GM18868 (cell line): ENCODE results near the gene MACROD2.
A peak's percentile ranks its signal among the peaks of the same experiment; 100 is the strongest.

Source experiments
- ATAC-seq: cut with Tn5 transposase; IDR thresholded peaks from one replicate; pipeline ENCODE4 v1.9.1; 2021; ENCODE audit warnings: mild to moderate bottlenecking, moderate library complexity; ENCODE audit not compliant: unreplicated experiment

The MACROD2 gene

GRCh38 chr20:14333721-14334120 lies 338.4 kb downstream of the MACROD2 start:
- no peak for ATAC-seq

DNA sequence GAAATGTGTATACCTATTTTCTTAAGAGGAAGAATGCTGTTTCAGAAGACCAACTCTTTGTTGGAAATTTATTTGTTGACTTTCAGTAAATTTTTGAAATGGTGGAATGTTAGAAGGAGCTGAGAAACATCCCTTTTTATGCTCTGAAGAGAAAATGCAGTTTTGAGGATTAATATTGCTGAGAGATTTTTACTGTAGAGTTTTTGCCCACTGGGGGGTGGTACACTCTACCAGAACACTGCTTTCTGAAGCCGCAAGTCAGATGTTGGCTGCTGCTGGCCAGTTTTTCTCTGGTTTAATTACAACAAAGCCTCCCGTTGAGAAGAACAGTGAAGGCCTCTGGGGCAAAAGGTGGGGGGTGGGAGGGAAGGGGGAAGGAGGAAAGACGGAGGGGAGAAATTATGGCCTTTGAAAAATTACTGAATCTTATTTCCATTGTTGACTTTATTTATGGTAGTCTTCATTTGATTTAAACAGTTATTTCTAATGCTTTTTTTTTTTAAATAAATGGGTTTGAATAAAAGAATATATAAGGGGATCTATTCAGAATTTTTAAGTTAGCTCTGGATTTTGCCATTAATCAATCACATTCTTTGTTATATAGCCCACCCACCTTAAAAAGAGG lies 339.1 kb downstream of the MACROD2 start:
- no peak for ATAC-seq

- ATAC-seq: no peak
These were observed 339.7 kb downstream of the MACROD2 start for GRCh38 chr20:14335052-14335451.

GRCh38 chr20:14336686-14337085 lies 341.4 kb downstream of the MACROD2 start:
- ATAC-seq: no peak

GRCh38 chr20:14337400-14338171 lies 342.3 kb downstream of the MACROD2 start, which contains the start of gene FLRT3:
Gene FLRT3, minus strand, starts transcription at chr20:14337612. Its CDS starts 10,106 bp downstream, at chr20:14327506.
- peak; percentile 96 for ATAC-seq

DNA sequence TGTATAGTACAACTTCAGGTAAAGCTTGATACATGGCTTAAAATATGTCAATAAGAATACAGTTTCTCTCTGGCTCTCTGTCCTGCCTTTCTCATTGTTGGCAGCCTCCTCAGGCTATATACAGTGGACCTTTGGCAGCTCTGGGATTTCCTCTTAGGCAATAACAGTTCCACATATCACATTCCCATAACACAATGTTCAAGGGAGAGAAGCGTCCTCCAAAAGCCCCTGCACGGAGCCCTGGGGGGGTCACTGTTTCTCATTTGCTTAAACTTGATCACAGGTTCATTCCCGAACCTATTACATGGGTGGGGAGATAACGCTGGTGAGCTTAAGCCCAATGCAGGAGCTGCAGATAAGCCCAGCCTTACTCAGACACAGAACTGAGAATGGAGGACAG lies 346.5 kb downstream of the MACROD2 start:
- no peak for ATAC-seq

DNA sequence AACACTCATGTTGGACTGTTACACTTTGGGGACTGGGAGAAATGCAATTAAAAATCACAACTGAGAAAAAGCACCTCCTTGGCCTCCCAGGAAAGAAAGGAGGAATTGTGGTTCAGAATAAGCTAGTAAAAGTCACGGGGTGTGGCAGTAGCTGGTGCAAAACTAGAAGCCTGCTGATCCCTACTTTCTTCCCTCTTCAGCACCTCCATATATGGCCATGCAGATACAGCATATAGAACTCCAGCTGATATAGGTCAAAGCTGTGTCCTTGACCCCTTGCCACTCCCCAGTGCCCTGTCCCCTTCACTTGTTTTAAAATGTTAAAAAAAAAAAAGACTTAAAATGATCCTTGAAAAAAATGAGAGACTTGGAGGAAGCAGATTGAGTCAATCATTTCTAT lies 347.6 kb downstream of the MACROD2 start:
- ATAC-seq: no peak

- no peak for ATAC-seq
These were observed 348.3 kb downstream of the MACROD2 start for GRCh38 chr20:14343491-14344065.

DNA sequence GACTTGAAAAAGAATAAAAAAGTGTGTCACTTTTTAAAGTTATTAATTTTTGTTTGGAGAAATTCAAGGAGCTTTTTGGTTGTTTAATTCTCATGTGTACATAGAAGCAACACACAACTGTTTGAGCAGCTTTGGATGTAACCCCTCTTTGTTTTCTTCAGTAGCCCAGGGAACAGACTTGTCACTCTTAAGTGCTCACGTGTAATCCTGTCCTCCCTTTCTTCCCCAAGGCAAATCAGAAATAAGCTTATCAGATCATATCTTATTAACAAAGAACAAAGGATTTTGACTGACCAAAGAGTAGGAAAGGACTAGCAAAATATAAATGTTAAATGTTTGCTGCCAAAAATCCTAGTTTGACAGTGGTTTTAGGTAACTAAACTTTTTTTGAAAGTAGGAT lies 349.4 kb downstream of the MACROD2 start:
- no peak for ATAC-seq

- ATAC-seq: no peak
These were observed 360.5 kb downstream of the MACROD2 start for GRCh38 chr20:14355791-14356190.

GRCh38 chr20:14360416-14360815 lies 365.1 kb downstream of the MACROD2 start:
- ATAC-seq: no peak

GRCh38 chr20:14361509-14362345 lies 366.4 kb downstream of the MACROD2 start:
- ATAC-seq: no peak

DNA sequence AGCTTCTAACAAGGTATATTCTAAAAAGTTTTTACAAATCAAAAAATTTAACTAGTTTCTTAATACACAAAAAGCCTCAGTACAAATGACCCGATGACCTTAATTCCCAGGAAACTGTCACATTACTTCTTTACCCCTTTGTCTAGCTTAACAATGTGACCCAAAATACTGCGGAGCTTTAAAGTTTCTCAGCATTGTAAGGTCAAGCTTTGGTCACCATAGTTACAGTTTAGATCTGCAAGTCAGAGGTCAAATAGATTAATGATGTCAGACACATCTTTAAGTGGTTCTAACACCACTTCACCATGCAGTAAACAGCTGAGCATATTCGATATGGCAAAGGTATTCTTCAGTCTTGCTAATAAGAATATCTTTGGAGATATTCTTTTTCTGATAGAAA lies 378.9 kb downstream of the MACROD2 start:
- no peak for ATAC-seq

GRCh38 chr20:14375416-14375985 lies 380.2 kb downstream of the MACROD2 start:
- no peak for ATAC-seq

DNA sequence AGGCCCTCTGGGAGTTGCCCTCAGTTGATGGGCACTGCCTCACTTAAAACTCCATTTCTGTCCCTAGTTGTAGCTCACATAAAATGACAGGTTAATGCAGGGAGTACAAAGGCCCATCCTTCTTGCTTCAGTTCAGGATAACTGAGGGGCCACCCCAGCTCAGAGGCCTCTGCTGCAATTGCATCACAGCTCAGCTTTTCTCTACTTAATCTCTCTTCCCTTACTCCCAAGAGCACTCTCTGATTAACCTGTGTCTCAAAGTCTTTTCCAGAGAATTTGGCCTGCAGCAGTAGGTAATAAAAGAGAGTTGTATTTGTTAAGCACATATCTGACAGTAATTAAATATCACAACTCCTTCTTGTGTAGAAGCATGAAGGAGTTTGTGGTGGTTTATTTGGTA lies 383.0 kb downstream of the MACROD2 start:
- no peak for ATAC-seq

DNA sequence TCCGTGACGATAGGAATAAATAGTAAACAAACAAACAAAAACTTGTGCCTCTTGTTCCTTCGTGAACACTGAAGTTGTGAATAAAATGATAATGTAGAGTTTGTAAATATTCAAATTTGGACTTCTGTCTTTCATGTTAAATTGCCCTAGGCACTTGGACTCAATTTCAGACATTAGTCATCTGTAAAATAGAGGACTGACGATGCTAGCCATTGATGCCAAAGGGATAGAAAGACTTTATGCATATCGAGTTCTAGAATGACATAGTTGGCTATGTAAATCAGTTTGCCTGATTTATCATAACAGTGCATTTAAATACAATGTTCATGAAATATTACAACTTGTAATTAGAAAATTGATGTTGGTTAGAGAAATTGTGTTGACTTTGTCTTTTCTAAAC lies 388.0 kb downstream of the MACROD2 start:
- ATAC-seq: no peak

GRCh38 chr20:14384416-14385175 lies 389.3 kb downstream of the MACROD2 start:
- ATAC-seq: no peak

DNA sequence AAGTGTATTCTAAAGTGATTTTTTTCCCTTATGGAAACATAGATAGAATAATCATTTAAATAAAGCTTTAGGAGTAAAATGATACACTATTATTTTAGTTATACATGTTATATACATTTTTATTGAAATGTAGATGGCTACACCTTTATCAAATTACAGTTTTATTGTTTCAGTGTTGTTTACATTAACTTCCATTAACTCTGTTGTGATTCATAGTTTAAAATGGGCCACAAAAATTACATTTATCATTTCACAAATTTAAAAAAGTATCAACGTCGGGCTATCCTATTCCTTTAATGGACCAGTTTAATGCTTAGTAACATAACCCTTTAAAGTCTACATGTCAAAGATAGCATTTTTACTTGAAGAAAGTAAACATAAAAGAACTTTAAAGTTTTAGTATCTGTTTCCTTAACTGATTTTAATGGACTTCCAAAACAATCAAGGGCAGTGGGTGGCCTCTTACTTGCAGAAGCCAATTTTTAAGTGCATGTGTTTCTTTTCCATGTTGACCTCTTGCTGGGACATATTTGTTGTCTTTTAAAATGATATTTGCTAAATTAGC lies 389.9 kb downstream of the MACROD2 start:
- no peak for ATAC-seq

DNA sequence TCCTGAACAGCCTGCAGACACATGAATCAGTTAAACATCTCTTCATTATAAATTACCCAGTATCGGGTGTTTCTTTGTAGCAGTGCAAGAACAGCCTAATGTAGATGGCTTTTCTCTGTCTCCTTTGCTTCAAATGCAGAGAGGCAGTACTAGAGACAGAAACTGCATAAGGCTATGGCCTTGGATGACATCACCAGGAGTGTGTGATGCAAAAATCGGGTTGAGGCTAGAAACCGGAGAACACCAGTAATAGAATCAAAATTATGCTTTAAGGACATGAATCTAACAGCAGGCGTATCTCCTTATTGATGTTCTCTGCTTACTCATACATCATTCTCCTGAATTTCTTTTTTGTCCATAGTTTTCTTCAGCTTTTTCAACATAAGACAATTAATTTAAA lies 391.4 kb downstream of the MACROD2 start:
- ATAC-seq: no peak
